Uterus (tissue), 2 donors: Measurements from ENCODE around the gene RNASEL.

ENCODE experiments used
- POLR2A ChIP-seq, 2 donors: fragments of 450-650 bp; IDR thresholded peaks; one replicate each; pipeline ENCODE4 v1.6.1; 2016; ENCODE audit warnings: antibody characterized with exemption in 2 of 2, mild to moderate bottlenecking in 1 of 2, moderate library complexity in 1 of 2
- TF ChIP-seq, protein P1 (sequence below), 4 experiments: fragments of 200-600 bp in 2 of 4; fragments of 450-650 bp in 2 of 4; sonication (generic) in 2 of 4; IDR thresholded peaks; one replicate each; pipeline ENCODE4 v1.5.1; 2016 to 2019; ENCODE audit warnings: antibody characterized with exemption in 4 of 4, mild to moderate bottlenecking in 2 of 4, moderate library complexity in 1 of 4

DNA sequence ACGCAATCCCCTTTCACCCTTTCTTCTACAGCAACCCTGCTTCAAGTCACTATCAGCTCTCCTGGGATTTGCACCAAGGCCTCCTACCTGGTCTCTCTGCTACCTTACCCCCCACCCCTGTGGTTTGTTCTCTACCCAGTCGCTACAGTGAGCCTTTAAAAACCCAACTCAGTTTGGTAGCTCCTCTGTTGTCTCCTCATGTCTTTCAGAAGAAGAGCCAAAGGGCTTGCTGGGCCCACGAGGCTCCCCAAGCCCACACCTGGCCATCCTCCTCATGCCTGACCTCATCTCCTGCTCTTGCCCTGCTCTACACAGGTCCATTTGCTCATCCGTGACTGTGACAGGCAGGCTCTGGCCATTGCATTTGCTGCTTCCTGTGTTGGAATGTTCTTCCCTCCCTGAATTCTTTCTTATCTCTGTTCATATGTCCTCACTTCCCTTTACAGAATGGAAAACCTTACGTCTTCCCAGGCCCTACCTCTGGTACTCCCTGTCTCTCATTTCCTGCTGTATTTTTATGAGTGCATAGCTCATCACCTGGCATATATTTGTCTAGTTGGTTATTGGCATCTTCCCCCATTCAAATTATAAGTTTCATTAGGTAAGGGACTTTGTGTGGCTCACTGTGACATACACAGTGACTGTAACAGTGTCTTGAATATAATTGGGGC, 11.8 kb upstream of the RNASEL start:
- TF ChIP-seq POLR2A (IDR thresholded peaks at IDR 0.05), result no peak
- TF ChIP-seq, protein P1, sequence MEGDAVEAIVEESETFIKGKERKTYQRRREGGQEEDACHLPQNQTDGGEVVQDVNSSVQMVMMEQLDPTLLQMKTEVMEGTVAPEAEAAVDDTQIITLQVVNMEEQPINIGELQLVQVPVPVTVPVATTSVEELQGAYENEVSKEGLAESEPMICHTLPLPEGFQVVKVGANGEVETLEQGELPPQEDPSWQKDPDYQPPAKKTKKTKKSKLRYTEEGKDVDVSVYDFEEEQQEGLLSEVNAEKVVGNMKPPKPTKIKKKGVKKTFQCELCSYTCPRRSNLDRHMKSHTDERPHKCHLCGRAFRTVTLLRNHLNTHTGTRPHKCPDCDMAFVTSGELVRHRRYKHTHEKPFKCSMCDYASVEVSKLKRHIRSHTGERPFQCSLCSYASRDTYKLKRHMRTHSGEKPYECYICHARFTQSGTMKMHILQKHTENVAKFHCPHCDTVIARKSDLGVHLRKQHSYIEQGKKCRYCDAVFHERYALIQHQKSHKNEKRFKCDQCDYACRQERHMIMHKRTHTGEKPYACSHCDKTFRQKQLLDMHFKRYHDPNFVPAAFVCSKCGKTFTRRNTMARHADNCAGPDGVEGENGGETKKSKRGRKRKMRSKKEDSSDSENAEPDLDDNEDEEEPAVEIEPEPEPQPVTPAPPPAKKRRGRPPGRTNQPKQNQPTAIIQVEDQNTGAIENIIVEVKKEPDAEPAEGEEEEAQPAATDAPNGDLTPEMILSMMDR (IDR thresholded peaks at IDR 0.05), result no peak
